Spleen (tissue), 11 donors: Measurements from ENCODE around the gene ZNF672. TPM values are rescaled to one million over a fixed set of nuclear protein-coding genes. Genes with fewer than 3 reads are reported as not detected.

Experiments
- DNase-seq: peaks from one replicate; pipeline ENCODE4 v3.0.0-alpha.2; 2020
- H3K27ac ChIP-seq, 8 donors: fragments of 200-600 bp; sonication (generic) in 7 of 8; 1 replicate in 4 of 8; 2 replicates in 4 of 8; pipeline versions ENCODE4 v1.5.0 to v1.8.0; 2016 to 2021; ENCODE audit warnings: inconsistent platforms in 4 of 8, mild to moderate bottlenecking in 4 of 8, moderate library complexity in 1 of 8
- H3K27me3 ChIP-seq, 7 donors: fragments of 200-600 bp; sonication (generic) in 6 of 7; replicated peaks in 1 of 7; 1 replicate in 4 of 7; 2 replicates in 3 of 7; pipeline versions ENCODE4 v1.5.0 to v1.8.0; 2016 to 2021; ENCODE audit warnings: inconsistent platforms in 3 of 7, mild to moderate bottlenecking in 1 of 7
- H3K36me3 ChIP-seq, 6 donors: fragments of 200-600 bp; sonication (generic) in 5 of 6; 1 replicate in 4 of 6; 2 replicates in 2 of 6; pipeline versions ENCODE4 v1.5.0 to v1.8.0; 2016 to 2021; ENCODE audit warnings: inconsistent platforms in 2 of 6
- H3K4me1 ChIP-seq, 6 donors: fragments of 200-600 bp; sonication (generic) in 5 of 6; 1 replicate in 3 of 6; 2 replicates in 3 of 6; pipeline versions ENCODE4 v1.5.0 to v1.8.0; 2016 to 2021; ENCODE audit warnings: inconsistent platforms in 3 of 6
- H3K4me3 ChIP-seq, 8 donors: fragments of 200-600 bp; sonication (generic) in 7 of 8; 1 replicate in 4 of 8; 2 replicates in 4 of 8; pipeline versions ENCODE4 v1.5.0 to v1.8.0; 2016 to 2021; ENCODE audit warnings: inconsistent platforms in 4 of 8, mild to moderate bottlenecking in 4 of 8, moderate library complexity in 2 of 8
- H3K9me3 ChIP-seq, 8 donors: fragments of 200-600 bp; sonication (generic) in 7 of 8; 1 replicate in 4 of 8; 2 replicates in 4 of 8; pipeline versions ENCODE4 v1.5.0 to v1.8.0; 2016 to 2021; ENCODE audit warnings: inconsistent platforms in 4 of 8
- CTCF ChIP-seq, 11 experiments: fragments of 200-600 bp in 7 of 11; fragments of 450-650 bp in 4 of 11; sonication (generic) in 4 of 11; IDR thresholded peaks in 8 of 11; conservative IDR thresholded peaks in 3 of 11; 1 replicate in 7 of 11; 2 replicates in 4 of 11; pipeline versions ENCODE4 v1.4.0 to v1.8.0; 2016 to 2021; ENCODE audit warnings: antibody characterized with exemption in 11 of 11, inconsistent platforms in 4 of 11, mild to moderate bottlenecking in 1 of 11
- POLR2A ChIP-seq, 3 donors: fragments of 450-650 bp; IDR thresholded peaks; one replicate each; pipeline ENCODE4 v1.5.1; 2017; ENCODE audit warnings: antibody characterized with exemption in 3 of 3, mild to moderate bottlenecking in 1 of 3
- POLR2AphosphoS5 ChIP-seq, 3 donors: sonication (generic); formaldehyde crosslinking; IDR thresholded peaks; one replicate each; pipeline ENCODE4 v1.5.1; 2017; ENCODE audit warnings: antibody characterized with exemption in 3 of 3
- WGBS, 5 donors: extraction: QIAGEN DNeasy Blood & Tissue Kit in 3 of 5; methylation state at CpG; one replicate each; pipeline versions ENCODE4 v1.1.5 to v1.1.7; 2013 to 2018; 5-methylcytosine and 5-hydroxymethylcytosine counted together
- intact Hi-C: fragments of 100-400 bp; cut with DNase I; formaldehyde crosslinking; loops from one replicate; pipeline ENCODE4 v1.15.0; 2023; ENCODE audit warnings: low total_unique reads
- polyA plus RNA-seq, 3 donors: library from polyadenylated mRNA; stranded (reverse); fragments of 200-250 nt; gene quantifications; one replicate each; pipeline ENCODE4 v1.2.1, GENCODE V29; 2013
- total RNA-seq, 7 donors: library from RNA; depleted of rRNA in 3 of 7; stranded (reverse); fragments of >200 nt in 3 of 7; fragmentation: NEBNext Ultra II Directional in 4 of 7; extraction: Animal tissue kit (Norgen Biotek cat#: 25700) in 4 of 7; gene quantifications; one replicate each; pipeline versions ENCODE4 v1.1.0 to v1.2.1, GENCODE V29; 2016 to 2021
- donor health status: healthy with polysubstance abuse.
- donor health status: DM: no; HTN: no; CAD: no; lungs with moderate emphysema.
- donor health status: DM: no; HTN: no; CAD: no.
- donor health status: Bipolar disorder and iron deficiency.
- donor health status: healthy.
- donor health status: DM: no; HTN: no; CAD: no.
- donor health status: DM: yes; HTN: yes; CAD: no.

Gene ZNF672
- total and polyA plus RNA-seq, 10 donors, result 13.2 to 43.1 (median 36.1) TPM

GRCh38 chr1:248857749-248858095 lies 19.7 kb downstream of the ZNF672 start:
- peak overlapping the region in 7 of 8 donors; percentile 92 to 99 (median 94) for H3K27ac ChIP-seq
- H3K36me3 ChIP-seq, result peaks cover 0 to 28% (median 0%) of the 10 kb centered on the region in 6 donors
- 16 to 30% (median 25%) methylated on average over 4 of the region's 4 CpGs for WGBS, 5 donors
- H3K9me3 ChIP-seq, result no peaks in the 10 kb centered on the region
- no peak for TF ChIP-seq CTCF (IDR thresholded peaks at IDR 0.05 in 8 of 11, conservative IDR thresholded peaks at IDR 0.05 in 3 of 11)
- H3K27me3 ChIP-seq, result no peaks in the 10 kb centered on the region
- peaks cover 14 to 79% (median 36%) of the 10 kb centered on the region in 6 donors for H3K4me1 ChIP-seq
- DNase-seq, result no peak
- H3K4me3 ChIP-seq, result peak overlapping the region; percentile 48 to 76 (median 54)
- intact Hi-C loops, result no loop called here

GRCh38 chr1:248858096-248858890 lies 20.3 kb downstream of the ZNF672 start:
- H3K27me3 ChIP-seq, result no peaks in the 10 kb centered on the region
- H3K27ac ChIP-seq, result peak overlapping the region; percentile 86 to 99 (median 94)
- H3K9me3 ChIP-seq, result no peaks in the 10 kb centered on the region
- 1% methylated on average over 13 to 45 of the region's 45 CpGs for WGBS, 5 donors
- H3K4me1 ChIP-seq, result peaks cover 17 to 79% (median 38%) of the 10 kb centered on the region in 6 donors
- peak; percentile 92 for DNase-seq
- peaks cover 0 to 27% (median 0%) of the 10 kb centered on the region in 6 donors for H3K36me3 ChIP-seq
- peak; percentile 59 to 83 (median 74) for TF ChIP-seq POLR2AphosphoS5 (IDR thresholded peaks at IDR 0.05)
- TF ChIP-seq CTCF (IDR thresholded peaks at IDR 0.05 in 8 of 11, conservative IDR thresholded peaks at IDR 0.05 in 3 of 11), result peak; percentile 13 to 71 (median 56)
- no peak for TF ChIP-seq POLR2A (IDR thresholded peaks at IDR 0.05)
- H3K4me3 ChIP-seq, result peak overlapping the region; percentile 48 to 76 (median 54)
- intact Hi-C loops, result no loop called here

GRCh38 chr1:248858891-248859889 lies 21.2 kb downstream of the ZNF672 start, which contains the start of gene ZNF692:
ZNF692 (minus strand) TSS chr1:248859085; CDS start chr1:248858309, 776 bp downstream.
- peaks cover 23 to 79% (median 42%) of the 10 kb centered on the region in 6 donors for H3K4me1 ChIP-seq
- intact Hi-C loops, result no loop called here
- peak within 1 kb of the TSS; percentile 86 to 99 (median 94) for H3K27ac ChIP-seq
- DNase-seq, result peak; percentile 100
- no peaks in the 10 kb centered on the region for H3K27me3 ChIP-seq
- 2 to 7% (median 5%) methylated on average over 47 to 62 of the region's 62 CpGs for WGBS, 5 donors
- TF ChIP-seq CTCF (IDR thresholded peaks at IDR 0.05 in 8 of 11, conservative IDR thresholded peaks at IDR 0.05 in 3 of 11), result peak in 2 of 11 experiments; percentile 13 to 25
- peak; percentile 53 to 79 (median 78) for TF ChIP-seq POLR2A (IDR thresholded peaks at IDR 0.05)
- TF ChIP-seq POLR2AphosphoS5 (IDR thresholded peaks at IDR 0.05), result peak; percentile 97 to 98 (median 98)
- peaks cover 0 to 18% (median 0%) of the 10 kb centered on the region in 6 donors for H3K36me3 ChIP-seq
- H3K9me3 ChIP-seq, result no peaks in the 10 kb centered on the region
- H3K4me3 ChIP-seq, result peak within 1 kb of the TSS; percentile 48 to 76 (median 54)
